Neural progenitor cell (in vitro differentiated cells): ENCODE measurements around the gene CDC5L.

Source experiments
- CTCF ChIP-seq: fragments of 200-600 bp; sonication (generic); IDR thresholded peaks from 2 replicates; pipeline ENCODE4 v1.5.1; 2017; ENCODE audit warnings: antibody characterized with exemption, mild to moderate bottlenecking
- EZH2 ChIP-seq: fragments of 200-600 bp; sonication (generic); IDR thresholded peaks from 2 replicates; pipeline ENCODE4 v1.6.1; 2017; ENCODE audit warnings: antibody characterized with exemption, mild to moderate bottlenecking, moderate library complexity
- EZH2phosphoT487 ChIP-seq: fragments of 200-600 bp; sonication (generic); IDR thresholded peaks from 2 replicates; pipeline ENCODE4 v1.6.1; 2017; ENCODE audit warnings: antibody characterized with exemption

- TF ChIP-seq CTCF (no peak), EZH2 (no peak), EZH2phosphoT487 (no peak)
Observed at GRCh38 chr6:44473393-44474189, 86.1 kb downstream of the CDC5L start.
